Measurements from ENCODE around the gene TMEM63A. TPM values are rescaled to one million over a fixed set of nuclear protein-coding genes. Genes with fewer than 3 reads are reported as not detected.

Gene TMEM63A
- total RNA-seq, 1 experiment from 2014 or later: 303 TPM

GRCh38 chr1:225824533-225824941 lies 57.6 kb downstream of the TMEM63A start:
- CTCF ChIA-PET: no interaction called here
- no peaks in the 10 kb centered on the region for H3K27me3 Mint-ChIP-seq (ENCODE audit: unreplicated experiment)
- H3K36me3 Mint-ChIP-seq (ENCODE audit: insufficient read depth, unreplicated experiment): peaks cover 8% of the 10 kb centered on the region
- H3K9me3 Mint-ChIP-seq (ENCODE audit: low read depth, unreplicated experiment): no peaks in the 10 kb centered on the region
- H3K4me1 Mint-ChIP-seq (ENCODE audit: low read depth, unreplicated experiment): no peaks in the 10 kb centered on the region
- no peak for TF ChIP-seq CTCF (IDR thresholded peaks at IDR 0.05; ENCODE audit: unreplicated experiment)
- no TSS peak for BruUV-seq (replicated peaks)
- intact Hi-C loops (cut with micrococcal nuclease; ENCODE audit: unreplicated experiment): no loop called here
- DNase-seq: no peak
- H3K27ac Mint-ChIP-seq (ENCODE audit: unreplicated experiment): no peak overlapping the region
- H3K4me3 Mint-ChIP-seq (ENCODE audit: low read depth, unreplicated experiment): no peak overlapping the region

DNA sequence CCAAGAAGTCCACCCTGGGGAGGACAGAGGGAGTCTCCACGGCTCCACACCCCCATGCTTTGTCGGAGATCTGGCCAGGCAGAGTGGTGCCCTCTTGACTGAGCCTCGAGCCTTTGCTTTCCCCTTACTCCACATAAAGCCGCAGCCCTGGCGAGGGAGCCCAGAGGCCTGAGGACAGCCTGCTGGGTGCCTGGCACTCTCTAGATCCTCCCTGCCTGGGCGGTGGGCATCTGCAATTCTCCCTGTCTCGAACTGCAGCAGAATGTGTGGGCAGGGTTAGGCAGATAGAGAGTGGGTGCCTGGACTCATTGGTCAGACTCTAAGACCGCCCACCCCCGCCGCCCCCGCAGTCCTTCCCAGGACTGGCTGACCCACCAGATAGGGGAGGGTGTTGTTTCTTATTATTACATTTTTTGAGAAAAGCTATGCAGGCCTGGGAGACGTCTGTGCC lies 58.3 kb downstream of the TMEM63A start:
- Mint-ChIP-seq H3K9me3 (ENCODE audit: low read depth, unreplicated experiment) (no peaks in the 10 kb centered on the region), H3K27me3 (ENCODE audit: unreplicated experiment) (no peaks in the 10 kb centered on the region), H3K4me1 (ENCODE audit: low read depth, unreplicated experiment) (no peaks in the 10 kb centered on the region), H3K36me3 (ENCODE audit: insufficient read depth, unreplicated experiment) (peaks cover 3% of the 10 kb centered on the region), H3K27ac (ENCODE audit: unreplicated experiment) (no peak overlapping the region), H3K4me3 (ENCODE audit: low read depth, unreplicated experiment) (no peak overlapping the region)
- BruUV-seq (replicated peaks): no TSS peak
- CTCF ChIA-PET: no interaction called here
- DNase-seq: no peak
- intact Hi-C loops (cut with micrococcal nuclease; ENCODE audit: unreplicated experiment): no loop called here
- no peak for TF ChIP-seq CTCF (IDR thresholded peaks at IDR 0.05; ENCODE audit: unreplicated experiment)

DNA sequence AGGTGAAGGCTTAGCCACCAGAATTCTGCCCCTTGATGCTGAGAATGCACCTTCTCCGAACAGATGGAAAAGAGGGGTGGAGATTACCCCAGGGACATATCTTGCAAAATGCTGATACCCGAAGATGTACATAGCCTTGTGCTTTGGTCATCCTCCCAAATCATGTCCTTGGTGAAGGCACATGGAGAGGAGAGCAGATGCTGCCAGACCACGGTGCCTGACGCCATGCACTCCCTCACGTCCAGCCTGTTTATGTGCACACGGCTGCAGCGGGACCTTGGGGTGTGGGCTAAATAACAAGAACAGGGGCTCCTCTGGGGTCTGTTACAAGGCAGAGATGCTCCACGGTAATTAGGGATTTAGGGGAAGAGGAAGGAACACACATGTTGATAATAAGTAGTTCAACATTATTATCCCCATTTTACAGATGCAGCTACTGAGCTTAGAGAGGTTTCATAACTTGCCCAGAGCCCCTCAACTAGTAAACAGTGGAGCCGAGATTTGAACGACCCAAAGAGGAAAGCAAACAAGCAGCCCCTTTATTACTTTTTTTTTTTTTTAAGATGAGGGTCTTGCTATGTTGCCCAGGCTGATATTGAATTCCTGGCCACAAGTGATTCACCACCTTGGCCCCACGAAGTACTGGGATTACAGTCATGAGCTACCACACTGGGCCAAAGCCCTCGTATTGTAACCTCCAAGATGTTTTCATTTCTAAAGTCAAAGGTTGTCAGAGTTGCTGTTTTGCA lies 59.4 kb downstream of the TMEM63A start:
- H3K9me3 Mint-ChIP-seq (ENCODE audit: low read depth, unreplicated experiment): no peaks in the 10 kb centered on the region
- CTCF ChIA-PET: no interaction called here
- no peak overlapping the region for H3K4me3 Mint-ChIP-seq (ENCODE audit: low read depth, unreplicated experiment)
- H3K27ac Mint-ChIP-seq (ENCODE audit: unreplicated experiment): no peak overlapping the region
- H3K27me3 Mint-ChIP-seq (ENCODE audit: unreplicated experiment): no peaks in the 10 kb centered on the region
- peaks cover 6% of the 10 kb centered on the region for H3K4me1 Mint-ChIP-seq (ENCODE audit: low read depth, unreplicated experiment)
- TF ChIP-seq CTCF (IDR thresholded peaks at IDR 0.05; ENCODE audit: unreplicated experiment): no peak
- no peak for DNase-seq
- intact Hi-C loops (cut with micrococcal nuclease; ENCODE audit: unreplicated experiment): no loop called here
- BruUV-seq (replicated peaks): no TSS peak
- no peaks in the 10 kb centered on the region for H3K36me3 Mint-ChIP-seq (ENCODE audit: insufficient read depth, unreplicated experiment)

GRCh38 chr1:225820522-225821120 lies 61.6 kb downstream of the TMEM63A start:
- BruUV-seq (replicated peaks): no TSS peak
- CTCF ChIA-PET: no interaction called here
- peaks cover 13% of the 10 kb centered on the region for H3K4me1 Mint-ChIP-seq (ENCODE audit: low read depth, unreplicated experiment)

More at GRCh38 chr1:225820522-225821120, 61.6 kb downstream of the TMEM63A start:
- no peaks in the 10 kb centered on the region for H3K9me3 Mint-ChIP-seq (ENCODE audit: low read depth, unreplicated experiment)
- intact Hi-C loops (cut with micrococcal nuclease; ENCODE audit: unreplicated experiment): no loop called here
- no peaks in the 10 kb centered on the region for H3K36me3 Mint-ChIP-seq (ENCODE audit: insufficient read depth, unreplicated experiment)
- H3K27ac Mint-ChIP-seq (ENCODE audit: unreplicated experiment): no peak overlapping the region
- no peak overlapping the region for H3K4me3 Mint-ChIP-seq (ENCODE audit: low read depth, unreplicated experiment)
- DNase-seq: no peak
- no peak for TF ChIP-seq CTCF (IDR thresholded peaks at IDR 0.05; ENCODE audit: unreplicated experiment)
- no peaks in the 10 kb centered on the region for H3K27me3 Mint-ChIP-seq (ENCODE audit: unreplicated experiment)

Measured in Calu3 (cell line).